ENCODE data around the gene NYNRIN.
A peak's percentile ranks its signal among the peaks of the same experiment; 100 is the strongest.
"Not testable (repeated sequence)": the region's sequence is repeated elsewhere in the genome, so short reads cannot be mapped to it uniquely, and the experiment has no call there.

The NYNRIN gene

DNA sequence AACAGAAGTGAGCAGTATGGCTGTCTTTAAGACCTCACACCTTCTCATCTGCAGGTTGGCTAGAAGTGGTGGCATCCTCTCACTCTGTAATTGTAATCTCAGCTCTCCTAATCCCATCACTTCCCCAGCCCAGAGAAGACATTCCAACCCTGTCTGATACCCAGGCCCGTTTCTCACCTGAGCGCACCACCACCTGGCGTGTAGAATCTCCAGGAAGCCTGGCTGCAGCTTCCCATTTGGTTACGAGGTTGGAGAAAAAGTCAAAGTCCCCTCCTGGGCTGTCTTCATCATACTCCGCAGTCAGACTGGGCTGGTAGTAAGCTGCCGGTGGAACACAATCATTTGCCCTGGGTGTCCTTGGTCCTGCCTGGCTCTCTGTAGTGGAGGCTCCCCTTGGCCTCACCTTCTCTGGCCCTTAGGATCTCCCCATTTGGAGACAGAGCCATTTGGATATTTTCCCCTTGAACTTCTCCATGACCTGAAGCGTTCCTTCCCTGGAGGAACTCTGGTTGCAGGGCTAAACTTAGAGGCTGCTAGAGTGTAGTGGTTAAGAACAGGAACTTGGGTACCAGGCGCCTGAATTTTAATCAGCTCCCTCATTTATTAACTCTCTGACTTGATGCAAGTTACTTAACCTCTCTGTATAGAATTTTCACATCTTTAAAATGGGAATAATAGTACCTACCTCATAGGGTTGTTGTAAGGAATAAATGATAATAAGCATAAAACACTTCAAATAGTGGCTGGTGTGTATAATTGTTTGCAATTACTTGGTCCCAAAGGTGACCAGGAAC, 42.0 kb downstream of the NYNRIN start:
- DNase-seq: no peak
- TF ChIP-seq POLR2A (IDR thresholded peaks at IDR 0.05; ENCODE audit: low read length): no peak

DNA sequence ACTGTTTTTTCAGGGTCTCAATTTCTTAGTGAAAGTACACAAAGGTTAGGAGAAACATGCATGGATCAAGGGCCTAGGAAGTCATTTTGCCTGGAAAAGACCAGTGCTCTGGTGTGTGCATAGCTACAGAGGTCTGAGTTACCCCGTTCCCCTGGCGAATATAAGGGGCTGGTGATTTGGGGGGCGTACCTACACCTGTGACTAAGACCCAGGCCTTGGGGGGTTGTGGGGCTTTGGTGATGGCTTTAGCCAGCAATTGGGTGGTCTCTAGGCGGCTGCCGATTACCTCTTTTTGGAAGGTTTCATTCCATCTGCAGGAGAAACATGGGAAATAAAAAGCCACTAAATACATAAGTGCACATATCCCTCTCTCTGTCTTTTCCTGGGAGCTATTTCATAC, 42.7 kb downstream of the NYNRIN start:
- no peak for DNase-seq
- TF ChIP-seq POLR2A (IDR thresholded peaks at IDR 0.05; ENCODE audit: low read length) (no peak), GATA1 (IDR thresholded peaks at IDR 0.05; ENCODE audit: low read depth, low read length) (no peak)

DNA sequence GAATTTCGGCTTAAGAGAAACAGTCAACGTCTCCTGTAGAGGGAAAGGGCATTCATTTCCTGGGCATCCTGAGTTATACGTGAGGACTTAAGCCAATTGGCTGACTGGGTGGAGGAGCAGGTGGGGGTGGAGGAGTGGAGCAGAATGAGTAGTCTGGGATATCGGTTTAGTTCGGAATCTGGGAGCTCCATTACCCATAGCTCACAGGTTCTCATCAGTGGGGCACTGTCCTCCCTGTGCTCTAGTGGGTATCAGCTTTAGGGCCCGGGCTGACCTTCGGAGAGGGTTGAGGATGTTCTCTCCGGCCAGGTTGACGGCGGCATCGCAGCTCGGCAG, 43.1 kb downstream of the NYNRIN start:
- no peak for DNase-seq
- TF ChIP-seq GATA1 (IDR thresholded peaks at IDR 0.05; ENCODE audit: low read depth, low read length) (no peak), POLR2A (IDR thresholded peaks at IDR 0.05; ENCODE audit: low read length) (no peak)

DNA sequence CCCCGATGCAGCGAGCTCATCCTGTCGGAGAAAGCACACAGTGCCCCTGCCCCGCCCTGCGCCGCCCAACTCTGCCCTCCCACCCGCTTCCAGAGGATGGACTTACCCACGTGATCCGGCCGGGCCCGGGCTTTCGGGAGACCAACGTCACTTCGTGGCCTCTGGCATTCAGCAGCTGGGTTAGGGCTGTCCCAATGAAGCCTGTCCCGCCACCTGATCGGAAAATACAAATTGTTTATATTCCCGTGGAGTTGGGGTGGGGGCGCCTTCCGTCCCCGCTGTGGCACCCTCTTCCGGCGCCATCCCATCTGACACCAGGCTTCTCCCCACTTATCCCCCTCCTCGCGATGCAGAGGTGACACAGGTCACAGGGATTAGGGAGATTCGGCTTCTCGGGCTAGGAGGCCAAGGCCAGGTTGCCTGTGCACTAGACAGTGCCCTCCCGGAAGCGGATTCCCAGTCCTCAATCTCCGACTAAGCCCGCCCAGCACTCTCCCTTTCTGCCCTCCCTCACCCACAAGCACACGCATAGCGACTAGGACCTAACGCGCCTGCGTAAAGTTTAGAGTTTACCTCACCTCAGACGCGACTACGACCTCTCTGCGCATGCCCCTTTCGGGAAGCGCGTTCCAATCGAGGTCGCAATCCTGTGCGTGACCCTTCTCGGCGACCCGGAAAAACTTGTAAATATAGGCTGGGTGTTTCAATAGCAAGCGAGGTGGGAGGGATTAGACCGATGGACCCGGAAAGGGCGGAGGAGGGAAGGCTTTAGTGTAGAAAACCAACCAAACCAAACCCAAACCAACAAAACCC, 43.6 kb downstream of the NYNRIN start, which contains the start of gene SDR39U1:
TSS of gene SDR39U1 (minus strand) at position 537 of the 813 bp plus-strand sequence. CDS start at position 530, 7 bp downstream.
- DNase-seq: peak; percentile 99
- TF ChIP-seq GATA1 (IDR thresholded peaks at IDR 0.05; ENCODE audit: low read depth, low read length) (no peak), POLR2A (IDR thresholded peaks at IDR 0.05; ENCODE audit: low read length) (peak; percentile 94)

DNA sequence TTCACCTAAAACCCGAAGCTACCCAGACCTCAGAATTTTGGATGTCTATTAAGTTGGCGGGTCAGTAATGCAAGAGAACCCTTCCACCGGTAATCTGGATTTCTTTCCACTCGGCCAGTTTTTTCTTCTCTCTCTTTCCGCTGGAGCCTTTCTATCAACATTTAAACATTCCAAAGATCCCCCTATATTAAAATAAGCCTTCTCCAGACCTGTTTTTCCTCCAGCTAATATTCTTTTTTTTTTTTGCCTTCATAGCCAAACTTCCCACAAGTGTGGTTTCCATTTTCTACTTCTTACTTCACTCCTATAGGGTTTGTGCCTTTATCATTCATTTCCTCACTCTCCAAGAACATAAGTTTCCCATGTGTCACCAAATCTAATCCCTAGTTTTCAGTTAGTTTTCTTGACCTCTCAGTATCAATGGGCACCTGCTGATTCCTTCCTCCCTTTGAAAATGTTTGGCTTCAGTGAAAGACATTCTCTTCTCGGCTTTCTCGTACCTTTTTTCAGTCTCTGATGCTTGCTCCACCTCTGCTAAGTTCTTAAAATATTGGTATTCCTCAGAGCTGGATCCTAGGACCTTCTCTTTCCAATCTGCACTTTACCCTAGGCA, 44.4 kb downstream of the NYNRIN start:
- TF ChIP-seq GATA1 (IDR thresholded peaks at IDR 0.05; ENCODE audit: low read depth, low read length) (no peak), POLR2A (IDR thresholded peaks at IDR 0.05; ENCODE audit: low read length) (peak; percentile 56)
- peak in 1 of 2 experiments; percentile 48 for DNase-seq

DNA sequence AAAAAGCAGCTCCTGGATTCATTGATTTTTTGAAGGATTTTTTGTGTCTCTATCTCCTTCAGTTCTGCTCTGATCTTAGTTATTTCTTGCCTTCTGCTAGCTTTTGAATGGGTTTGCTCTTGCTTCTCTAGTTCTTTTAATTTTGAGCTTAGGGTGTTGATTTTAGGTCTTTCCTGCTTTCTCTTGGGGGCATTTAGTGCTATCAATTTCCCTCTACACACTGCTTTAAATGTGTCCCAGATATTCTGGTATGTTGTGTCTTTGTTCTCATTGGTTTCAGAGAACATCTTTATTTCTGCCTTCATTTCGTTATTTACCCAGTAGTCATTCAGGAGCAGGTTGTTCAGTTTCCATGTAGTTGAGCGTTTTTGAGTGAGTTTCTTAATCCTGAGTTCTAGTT, 52.0 kb downstream of the NYNRIN start:
- not testable (repeated sequence) for DNase-seq

DNA sequence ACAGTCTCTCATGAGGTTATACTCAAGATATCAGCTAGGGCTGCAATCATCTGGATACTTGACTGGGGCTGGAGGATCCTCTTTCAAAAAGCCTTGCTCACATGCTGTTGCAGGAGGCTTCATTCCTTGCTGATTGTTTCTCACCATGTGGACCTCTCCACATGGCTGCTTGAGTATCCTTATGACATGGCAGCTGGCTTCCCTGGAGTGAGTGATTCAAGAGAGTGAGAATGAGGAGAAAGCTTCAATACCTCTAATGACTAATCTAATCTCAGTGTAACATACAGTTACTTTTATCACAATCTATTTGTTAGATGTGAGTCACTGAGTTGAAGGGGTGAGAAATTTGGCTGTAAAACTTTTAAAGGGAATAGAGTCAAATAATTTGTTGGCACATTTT, 58.2 kb downstream of the NYNRIN start:
- no peak for TF ChIP-seq GATA1 (IDR thresholded peaks at IDR 0.05; ENCODE audit: low read depth, low read length)
- no peak for TF ChIP-seq POLR2A (IDR thresholded peaks at IDR 0.05; ENCODE audit: low read length)

DNA sequence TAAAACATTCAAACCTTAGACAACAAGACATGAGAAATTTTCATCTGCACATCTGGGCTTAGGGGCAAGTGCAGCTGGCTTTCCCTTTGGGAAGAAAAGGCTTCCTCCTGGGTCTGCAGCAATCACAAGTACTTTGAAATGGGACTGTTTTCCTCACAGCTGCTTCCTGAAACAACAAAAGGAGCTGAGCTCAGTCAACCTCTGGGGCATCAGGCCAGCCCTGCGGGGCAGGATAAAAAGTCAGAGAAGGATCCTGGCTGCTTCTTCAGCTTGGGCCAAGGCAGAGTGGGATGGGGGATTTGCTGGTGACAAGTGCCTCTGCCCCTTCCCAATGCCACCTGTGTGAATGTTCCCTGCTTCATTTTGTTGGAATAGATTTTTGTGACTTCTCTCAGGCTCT, 59.9 kb downstream of the NYNRIN start:
- TF ChIP-seq POLR2A (IDR thresholded peaks at IDR 0.05; ENCODE audit: low read length): no peak
- TF ChIP-seq GATA1 (IDR thresholded peaks at IDR 0.05; ENCODE audit: low read depth, low read length): no peak

More for the DNA sequence above, 58.2 kb downstream of the NYNRIN start:
- DNase-seq: no peak

DNA sequence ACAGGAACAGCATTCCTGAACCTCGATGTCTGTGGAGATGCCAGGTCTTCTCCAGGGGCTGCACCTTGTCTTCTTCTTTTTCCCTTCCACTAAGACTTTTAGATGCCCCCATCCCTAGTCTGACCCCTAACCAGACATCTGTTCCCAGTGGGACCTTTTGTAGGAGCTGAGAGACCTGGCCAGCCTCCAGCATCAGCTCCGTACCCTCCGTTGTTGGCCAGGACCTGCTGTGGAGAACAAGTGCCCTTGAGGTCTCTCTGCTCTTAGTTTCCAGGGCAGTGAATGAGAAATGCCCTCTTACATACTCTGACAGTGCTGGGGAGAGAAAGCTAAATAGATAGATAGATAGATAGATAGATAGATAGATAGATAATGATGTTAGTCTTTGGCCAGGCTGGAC, 60.5 kb downstream of the NYNRIN start:
- TF ChIP-seq GATA1 (IDR thresholded peaks at IDR 0.05; ENCODE audit: low read depth, low read length) (no peak), POLR2A (IDR thresholded peaks at IDR 0.05; ENCODE audit: low read length) (no peak)
- no peak for DNase-seq

More for the DNA sequence above, 59.9 kb downstream of the NYNRIN start:
- no peak for DNase-seq

DNA sequence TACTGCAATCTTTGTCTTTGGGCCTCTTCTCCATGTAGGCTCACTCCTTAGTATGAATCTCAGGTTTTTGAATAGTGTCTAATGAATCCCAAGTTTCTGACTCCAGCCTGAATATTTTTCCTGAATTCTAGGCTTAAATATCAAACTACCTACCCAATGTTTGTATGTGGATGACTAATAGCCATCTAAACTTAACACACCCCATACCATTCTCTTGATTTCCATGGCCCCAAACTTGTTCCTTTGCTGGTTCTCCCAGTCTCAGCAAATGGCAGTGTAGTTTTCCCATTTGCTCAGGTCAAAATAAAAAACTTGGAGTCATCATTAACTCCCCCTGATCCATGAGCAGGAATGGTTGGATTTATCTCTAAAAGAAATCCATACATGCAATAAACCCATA, 62.5 kb downstream of the NYNRIN start:
- TF ChIP-seq POLR2A (IDR thresholded peaks at IDR 0.05; ENCODE audit: low read length) (no peak), GATA1 (IDR thresholded peaks at IDR 0.05; ENCODE audit: low read depth, low read length) (no peak)

DNA sequence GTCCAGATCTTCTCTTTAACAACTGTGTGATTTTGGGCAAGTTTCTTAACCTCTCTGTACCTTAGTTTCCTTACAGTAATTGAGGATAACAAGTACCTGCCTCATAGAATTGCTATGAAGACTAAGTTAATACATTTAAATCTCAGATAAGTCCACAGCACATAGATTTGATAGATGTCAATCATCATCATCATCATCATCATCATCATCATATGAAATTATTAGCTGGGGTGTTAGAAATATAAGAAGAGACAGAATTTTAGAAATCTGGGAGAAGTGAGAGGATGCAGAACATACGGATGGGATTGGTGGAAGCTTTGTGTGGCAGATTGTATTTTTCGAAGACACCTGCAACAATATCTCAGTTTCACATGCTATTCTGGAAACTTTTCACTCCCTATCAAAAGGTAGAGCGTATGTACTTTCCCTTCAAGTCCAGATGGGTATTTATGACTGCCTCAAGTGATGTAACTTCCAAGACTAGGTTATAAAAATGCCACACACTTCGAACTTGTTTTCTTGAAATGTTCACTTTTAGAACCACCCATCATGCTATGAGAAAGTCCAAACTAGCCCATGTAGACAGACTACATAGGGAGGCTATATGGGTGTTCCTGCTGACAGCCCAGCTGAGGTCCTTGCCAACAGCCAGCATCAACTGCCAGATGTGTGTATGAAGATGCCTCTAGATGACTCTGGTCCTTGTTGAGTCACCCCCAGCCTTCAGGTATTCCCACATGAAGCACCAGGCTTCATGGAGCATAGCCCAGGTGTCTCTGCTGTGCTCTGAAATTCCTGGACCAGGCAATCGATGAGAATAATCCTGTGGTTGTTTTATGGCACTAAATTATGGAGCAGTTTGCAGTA, 64.4 kb downstream of the NYNRIN start:
- DNase-seq: no peak
- TF ChIP-seq GATA1 (IDR thresholded peaks at IDR 0.05; ENCODE audit: low read depth, low read length) (no peak), POLR2A (IDR thresholded peaks at IDR 0.05; ENCODE audit: low read length) (no peak)

More for the DNA sequence above, 62.5 kb downstream of the NYNRIN start:
- no peak for DNase-seq

DNA sequence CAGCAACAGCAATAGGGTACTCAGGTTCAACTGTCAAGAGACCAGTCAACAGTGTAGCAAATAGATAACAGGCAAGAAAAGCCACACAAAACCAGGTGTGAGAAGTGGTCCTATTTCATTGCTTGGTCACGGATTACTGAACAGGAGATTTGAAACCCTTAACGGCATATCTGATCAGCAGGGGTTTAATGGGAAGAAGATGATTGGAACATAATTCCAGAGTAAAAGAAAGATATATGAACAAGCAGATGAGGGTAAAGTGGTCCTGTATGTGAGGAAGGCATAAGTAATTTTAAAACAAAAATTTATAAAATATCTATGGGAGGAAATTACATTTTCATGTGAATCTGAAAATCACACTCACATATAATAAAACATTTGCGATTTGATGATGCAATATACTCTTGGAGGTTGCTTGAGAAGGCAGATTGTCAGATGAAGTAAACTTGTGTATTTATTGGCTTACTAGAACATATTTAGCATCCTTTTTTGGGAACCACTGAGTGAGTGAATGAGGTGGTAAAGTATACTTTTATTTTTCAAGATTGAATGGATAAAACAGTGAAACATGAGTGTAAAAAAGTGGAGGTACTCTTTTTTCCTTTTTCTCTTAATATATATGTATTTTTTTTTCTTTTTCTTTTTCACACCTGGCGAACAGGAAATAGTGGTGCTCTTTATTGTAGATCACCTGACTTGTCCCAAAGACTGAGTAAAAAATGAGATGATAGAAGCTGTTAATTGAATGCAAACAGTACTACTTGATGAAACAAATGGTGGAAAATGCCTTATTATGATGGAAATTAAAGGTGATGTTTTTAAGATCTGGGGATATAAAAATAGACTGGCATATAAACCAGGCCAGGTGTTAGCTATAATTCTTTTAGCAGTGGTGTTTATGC, 65.3 kb downstream of the NYNRIN start:
- no peak for TF ChIP-seq POLR2A (IDR thresholded peaks at IDR 0.05; ENCODE audit: low read length)
- no peak for TF ChIP-seq GATA1 (IDR thresholded peaks at IDR 0.05; ENCODE audit: low read depth, low read length)
- no peak for DNase-seq

DNA sequence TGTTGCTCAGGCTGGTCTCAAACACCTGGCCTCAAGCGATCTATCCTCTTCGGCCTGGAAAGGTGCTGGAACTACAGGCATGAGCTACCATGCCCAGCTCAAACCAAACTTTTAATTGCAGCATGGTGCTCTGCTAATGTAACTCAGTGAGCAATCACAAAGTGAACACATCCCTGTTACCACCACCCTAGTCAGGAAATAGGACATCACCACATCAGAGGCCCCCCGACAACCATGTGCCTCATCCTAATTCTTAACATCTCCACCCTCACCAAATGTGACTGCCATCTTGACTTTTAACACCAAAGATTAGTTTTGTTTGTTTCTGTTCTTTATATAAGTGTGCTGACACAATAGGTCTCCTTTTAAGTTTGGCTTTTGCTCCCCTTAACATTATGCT, 66.6 kb downstream of the NYNRIN start:
- no peak for DNase-seq
- TF ChIP-seq GATA1 (IDR thresholded peaks at IDR 0.05; ENCODE audit: low read depth, low read length): no peak
- no peak for TF ChIP-seq POLR2A (IDR thresholded peaks at IDR 0.05; ENCODE audit: low read length)
